ENCODE measurements around the gene USP13.

The USP13 gene

DNA sequence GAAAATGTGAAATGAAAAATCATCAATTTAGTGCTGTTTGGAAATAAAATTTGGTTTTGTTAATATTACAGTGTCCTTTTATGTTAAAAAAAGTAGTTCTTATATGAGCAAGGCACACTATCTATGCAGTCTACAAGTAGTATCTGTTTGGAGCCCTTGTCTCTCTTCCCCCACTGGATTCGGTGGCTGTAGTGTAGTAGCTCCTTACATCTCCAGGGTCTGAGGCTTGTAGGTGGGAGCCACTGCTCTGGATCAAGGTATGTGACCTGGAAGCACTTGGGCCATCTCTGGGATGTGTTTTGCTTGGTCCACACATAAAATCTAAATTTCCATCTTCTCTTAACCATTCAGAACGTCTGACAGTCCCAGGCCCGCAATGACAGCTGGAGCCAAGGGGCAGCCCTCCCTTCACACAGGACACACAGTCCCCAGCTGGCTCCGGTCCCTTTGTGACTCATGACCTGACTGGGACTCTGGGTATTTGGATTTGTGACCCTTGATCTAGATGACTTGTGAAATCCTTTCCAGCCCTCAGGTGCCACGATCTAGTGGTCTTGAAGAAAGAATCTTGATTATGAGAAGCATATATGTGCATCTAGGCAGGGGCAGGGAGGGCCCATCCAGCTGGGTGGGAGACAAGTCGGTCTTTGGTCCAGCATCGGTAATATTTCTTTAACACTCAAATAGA is 80.0 kb downstream of the USP13 start:
- TF ChIP-seq, protein P1, sequence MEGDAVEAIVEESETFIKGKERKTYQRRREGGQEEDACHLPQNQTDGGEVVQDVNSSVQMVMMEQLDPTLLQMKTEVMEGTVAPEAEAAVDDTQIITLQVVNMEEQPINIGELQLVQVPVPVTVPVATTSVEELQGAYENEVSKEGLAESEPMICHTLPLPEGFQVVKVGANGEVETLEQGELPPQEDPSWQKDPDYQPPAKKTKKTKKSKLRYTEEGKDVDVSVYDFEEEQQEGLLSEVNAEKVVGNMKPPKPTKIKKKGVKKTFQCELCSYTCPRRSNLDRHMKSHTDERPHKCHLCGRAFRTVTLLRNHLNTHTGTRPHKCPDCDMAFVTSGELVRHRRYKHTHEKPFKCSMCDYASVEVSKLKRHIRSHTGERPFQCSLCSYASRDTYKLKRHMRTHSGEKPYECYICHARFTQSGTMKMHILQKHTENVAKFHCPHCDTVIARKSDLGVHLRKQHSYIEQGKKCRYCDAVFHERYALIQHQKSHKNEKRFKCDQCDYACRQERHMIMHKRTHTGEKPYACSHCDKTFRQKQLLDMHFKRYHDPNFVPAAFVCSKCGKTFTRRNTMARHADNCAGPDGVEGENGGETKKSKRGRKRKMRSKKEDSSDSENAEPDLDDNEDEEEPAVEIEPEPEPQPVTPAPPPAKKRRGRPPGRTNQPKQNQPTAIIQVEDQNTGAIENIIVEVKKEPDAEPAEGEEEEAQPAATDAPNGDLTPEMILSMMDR (IDR thresholded peaks at IDR 0.05) = no peak

DNA sequence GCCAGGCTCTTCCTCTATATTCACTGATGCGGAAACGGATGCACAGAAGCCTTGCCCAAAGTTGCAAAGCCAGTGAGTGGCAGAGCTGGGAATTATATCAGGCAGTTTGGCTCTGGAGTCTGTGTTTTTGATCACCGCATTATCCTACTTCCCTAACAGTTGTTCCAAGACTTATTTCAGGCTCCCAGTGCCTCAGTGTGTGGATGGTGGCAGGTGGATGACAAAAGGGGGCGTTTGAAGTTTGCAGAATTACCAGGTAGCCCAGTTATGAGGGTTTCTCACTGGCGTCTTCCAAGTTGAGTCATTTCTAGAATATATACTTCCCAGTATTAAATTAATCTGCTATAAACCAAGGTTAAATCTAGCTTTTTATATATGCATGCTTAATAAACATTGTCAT is 81.0 kb downstream of the USP13 start:
- TF ChIP-seq, protein P1 (IDR thresholded peaks at IDR 0.05) = no peak

DNA sequence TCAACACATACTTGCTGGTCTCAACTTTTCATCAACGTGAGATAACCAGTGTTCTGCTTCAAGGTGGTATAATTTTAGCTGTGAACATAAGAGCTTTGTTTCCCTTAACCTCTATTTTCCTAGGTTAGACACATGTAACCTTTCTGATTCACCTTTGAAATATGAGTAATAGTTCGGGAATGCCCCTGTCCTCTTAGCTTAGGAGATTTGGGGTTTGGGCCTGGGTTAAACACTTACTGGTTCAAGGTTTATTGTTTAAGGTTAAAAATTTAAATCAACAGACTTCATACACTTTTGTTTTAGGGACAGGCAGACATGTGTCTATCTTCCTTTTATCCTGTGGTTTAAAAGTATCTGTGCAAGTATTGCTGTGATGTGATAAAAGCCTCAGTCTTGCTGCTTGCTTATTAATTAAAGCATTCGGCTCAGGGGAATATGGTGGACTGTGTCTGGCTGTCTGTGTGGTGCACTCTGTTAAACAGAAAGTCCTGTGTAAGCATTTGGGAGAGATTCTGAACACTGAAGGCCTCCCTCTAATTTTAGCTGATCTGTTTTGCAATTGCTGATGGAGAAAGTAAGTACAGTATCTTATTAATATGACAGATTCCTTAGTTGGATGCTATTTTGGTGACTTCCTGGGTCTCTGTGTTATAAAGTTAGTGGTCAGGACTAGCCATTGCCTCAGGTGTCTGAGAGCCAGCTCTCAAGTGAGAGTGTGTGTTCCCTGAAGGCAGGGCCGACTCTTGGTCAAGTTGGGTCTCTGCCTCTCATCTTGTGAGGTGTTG is 81.8 kb downstream of the USP13 start:
- TF ChIP-seq, protein P1 (IDR thresholded peaks at IDR 0.05) = no peak

DNA sequence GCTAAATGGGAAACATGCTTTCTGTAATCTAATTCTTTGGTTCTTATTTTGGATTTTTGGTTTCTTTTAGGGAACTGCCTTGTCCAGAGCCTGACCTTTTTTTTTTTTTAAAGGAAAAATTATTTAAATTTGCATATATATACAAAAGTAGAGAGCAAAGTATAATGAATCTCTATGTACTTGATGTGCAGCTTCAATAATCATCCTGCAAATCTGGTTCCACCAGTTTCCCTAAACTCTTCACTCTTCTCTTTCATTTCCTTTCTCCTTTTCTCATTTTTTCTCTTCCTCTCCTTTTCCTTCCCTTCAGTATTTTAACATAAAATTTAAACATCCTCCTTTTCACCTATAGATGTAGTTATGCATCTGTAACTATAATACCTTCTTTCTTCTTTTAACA is 82.5 kb downstream of the USP13 start:
- TF ChIP-seq, protein P1 (IDR thresholded peaks at IDR 0.05) = no peak

DNA sequence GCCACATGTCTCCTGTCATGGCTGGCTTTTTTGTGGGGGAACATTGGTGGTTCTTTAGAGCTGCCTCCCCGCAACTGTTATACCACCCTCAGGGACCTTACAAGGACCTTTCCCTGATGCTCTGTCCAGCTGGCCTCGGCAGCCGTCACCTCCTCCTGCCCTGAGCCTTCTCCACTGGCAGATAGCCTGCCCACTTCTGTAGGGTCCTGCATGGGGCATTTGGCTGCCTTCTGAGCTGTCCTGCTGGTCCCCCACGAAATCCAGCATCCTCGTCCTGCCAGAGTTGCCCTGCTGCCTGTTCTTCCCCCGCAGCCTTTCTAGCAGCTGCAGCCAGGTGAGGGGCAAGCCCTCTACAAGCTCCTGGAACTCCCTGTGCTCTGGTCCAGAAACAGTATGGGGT is 86.2 kb downstream of the USP13 start:
- TF ChIP-seq, protein P1 (IDR thresholded peaks at IDR 0.05) = no peak

DNA sequence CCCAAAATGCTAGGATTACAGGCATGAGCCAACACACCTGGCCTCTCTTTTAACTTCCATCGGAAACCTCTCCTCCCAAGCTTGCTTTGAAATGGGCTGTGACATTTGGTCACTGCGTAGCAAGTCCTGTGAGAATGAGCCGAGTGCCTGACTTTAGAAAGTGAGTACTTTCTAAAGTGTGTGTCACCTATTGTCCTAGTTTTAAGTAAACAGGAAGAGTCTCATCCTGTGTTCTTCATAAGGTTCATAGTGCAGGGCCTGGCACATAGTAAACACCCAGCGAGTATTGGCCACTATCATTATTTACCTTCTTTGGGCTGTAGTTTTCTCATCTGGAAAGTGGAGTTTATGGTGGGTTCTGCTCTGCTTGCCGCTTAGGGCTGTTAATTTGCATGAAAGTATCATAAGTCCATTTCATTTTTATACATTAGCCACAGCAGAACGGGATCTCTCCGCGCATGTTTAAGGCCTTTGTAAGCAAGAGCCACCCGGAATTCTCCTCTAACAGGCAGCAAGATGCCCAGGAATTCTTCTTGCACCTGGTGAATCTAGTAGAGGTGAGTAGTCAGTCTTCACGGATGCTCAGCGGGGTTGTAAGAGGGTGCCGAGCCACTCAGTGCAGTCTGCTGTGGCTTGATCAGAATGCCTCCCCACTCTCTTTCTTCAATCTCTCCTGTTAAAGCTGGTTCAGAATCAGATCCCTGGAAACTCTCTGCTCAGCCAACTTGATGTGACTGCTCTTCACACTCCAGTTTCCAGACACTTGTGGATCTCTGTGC is 87.2 kb downstream of the USP13 start:
- TF ChIP-seq, protein P1 (IDR thresholded peaks at IDR 0.05) = no peak

DNA sequence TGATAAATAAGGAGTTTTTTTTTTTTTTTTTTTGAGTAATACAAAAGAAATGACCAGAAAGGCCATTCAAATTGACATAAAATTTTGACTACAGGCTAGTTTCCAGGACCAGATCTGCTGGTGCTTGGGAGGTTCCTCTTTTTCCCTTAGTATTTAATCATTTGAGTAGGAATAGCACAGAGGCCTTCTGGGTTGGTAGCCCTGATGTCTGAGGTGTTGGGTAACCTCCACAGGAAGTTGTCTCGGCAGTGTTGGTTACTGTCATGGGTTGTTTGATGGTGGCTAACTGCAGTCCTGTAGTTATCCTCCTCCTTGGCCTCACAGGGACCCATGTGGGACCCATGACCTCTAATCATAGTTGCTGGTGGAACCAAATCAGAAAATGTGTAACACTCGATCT is 91.1 kb downstream of the USP13 start:
- TF ChIP-seq, protein P1 (IDR thresholded peaks at IDR 0.05) = no peak

Data from LNCAP (cell line).